IPS-NIHi7 (cell line): ENCODE data around the gene ABCB1.
"Not testable (repeated sequence)": the region's sequence is repeated elsewhere in the genome, so short reads cannot be mapped to it uniquely, and the experiment has no call there.

Source experiments
- DNase-seq: peaks from one replicate; pipeline ENCODE4 v3.0.0; 2012; ENCODE audit warnings: mixed read lengths; ENCODE audit errors: extremely low spot score

ABCB1 gene

GRCh38 chr7:87575521-87575920 lies 25.2 kb downstream of the ABCB1 start:
- DNase-seq, result no peak

- no peak for DNase-seq
These were observed 26.1 kb downstream of the ABCB1 start for GRCh38 chr7:87574630-87575029.

GRCh38 chr7:87572513-87572912 lies 28.2 kb downstream of the ABCB1 start:
- not testable (repeated sequence) for DNase-seq

- DNase-seq, result no peak
These were observed 30.5 kb downstream of the ABCB1 start for GRCh38 chr7:87570178-87570577.

- no peak for DNase-seq
These were observed 33.6 kb downstream of the ABCB1 start for GRCh38 chr7:87567052-87567451.

- DNase-seq, result no peak
These were observed 34.3 kb downstream of the ABCB1 start for GRCh38 chr7:87566311-87566900.

- no peak for DNase-seq
These were observed 34.8 kb downstream of the ABCB1 start for GRCh38 chr7:87565877-87566276.

- DNase-seq, result peak; percentile 68
These were observed 36.3 kb downstream of the ABCB1 start for GRCh38 chr7:87564296-87564963.

- no peak for DNase-seq
These were observed 39.0 kb downstream of the ABCB1 start for GRCh38 chr7:87561702-87562101.

- no peak for DNase-seq
These were observed 39.6 kb downstream of the ABCB1 start for GRCh38 chr7:87561102-87561501.

- DNase-seq, result no peak
These were observed 48.3 kb downstream of the ABCB1 start for GRCh38 chr7:87552351-87552900.

GRCh38 chr7:87548123-87548919 lies 52.4 kb downstream of the ABCB1 start:
- no peak for DNase-seq

- no peak for DNase-seq
These were observed 54.9 kb downstream of the ABCB1 start for GRCh38 chr7:87545760-87546159.

GRCh38 chr7:87543623-87544022 lies 57.1 kb downstream of the ABCB1 start:
- no peak for DNase-seq

- no peak for DNase-seq
These were observed 59.0 kb downstream of the ABCB1 start for GRCh38 chr7:87541648-87542047.

- DNase-seq, result no peak
These were observed 62.6 kb downstream of the ABCB1 start for GRCh38 chr7:87538052-87538451.

- DNase-seq, result no peak
These were observed 66.6 kb downstream of the ABCB1 start for GRCh38 chr7:87534072-87534471.

GRCh38 chr7:87530126-87530525 lies 70.6 kb downstream of the ABCB1 start:
- DNase-seq, result no peak

GRCh38 chr7:87528730-87529129 lies 72.0 kb downstream of the ABCB1 start:
- no peak for DNase-seq

- no peak for DNase-seq
These were observed 81.9 kb downstream of the ABCB1 start for GRCh38 chr7:87518735-87519134.

- DNase-seq, result no peak
These were observed 82.8 kb downstream of the ABCB1 start for GRCh38 chr7:87517891-87518290.

GRCh38 chr7:87517136-87517815 lies 83.4 kb downstream of the ABCB1 start:
- DNase-seq, result no peak
